ENCODE measurements around the gene OXCT1. TPM values are rescaled to one million over a fixed set of nuclear protein-coding genes. Genes with fewer than 3 reads are reported as not detected.
"Not testable (repeated sequence)": the region's sequence is repeated elsewhere in the genome, so short reads cannot be mapped to it uniquely, and the experiment has no call there.

The OXCT1 gene
- total RNA-seq, 1 donor from 2014 or later = 22.0 TPM

DNA sequence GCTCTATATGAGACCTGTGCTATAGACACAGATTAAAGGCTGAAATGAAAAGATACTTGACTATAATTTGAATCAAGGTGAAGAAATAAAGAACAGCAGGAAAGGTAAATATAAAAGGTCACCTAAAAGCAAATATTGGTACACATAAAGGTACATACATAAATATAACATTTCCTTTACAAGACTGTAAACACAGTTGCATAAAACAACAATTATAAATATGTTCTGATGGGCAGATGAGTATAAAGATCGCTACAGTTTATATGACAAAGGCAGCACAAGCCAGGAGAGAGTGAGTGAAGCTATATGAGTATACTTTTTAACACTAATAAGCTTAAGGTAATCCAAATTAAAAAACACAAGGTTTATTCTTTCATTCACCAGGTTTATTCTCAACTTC, 114.5 kb downstream of the OXCT1 start:
- no peak overlapping the region for H3K4me3 ChIP-seq (ENCODE audit: low read depth, low read length)
- no peak for DNase-seq (ENCODE audit: low read depth)
- TF ChIP-seq, protein P1, sequence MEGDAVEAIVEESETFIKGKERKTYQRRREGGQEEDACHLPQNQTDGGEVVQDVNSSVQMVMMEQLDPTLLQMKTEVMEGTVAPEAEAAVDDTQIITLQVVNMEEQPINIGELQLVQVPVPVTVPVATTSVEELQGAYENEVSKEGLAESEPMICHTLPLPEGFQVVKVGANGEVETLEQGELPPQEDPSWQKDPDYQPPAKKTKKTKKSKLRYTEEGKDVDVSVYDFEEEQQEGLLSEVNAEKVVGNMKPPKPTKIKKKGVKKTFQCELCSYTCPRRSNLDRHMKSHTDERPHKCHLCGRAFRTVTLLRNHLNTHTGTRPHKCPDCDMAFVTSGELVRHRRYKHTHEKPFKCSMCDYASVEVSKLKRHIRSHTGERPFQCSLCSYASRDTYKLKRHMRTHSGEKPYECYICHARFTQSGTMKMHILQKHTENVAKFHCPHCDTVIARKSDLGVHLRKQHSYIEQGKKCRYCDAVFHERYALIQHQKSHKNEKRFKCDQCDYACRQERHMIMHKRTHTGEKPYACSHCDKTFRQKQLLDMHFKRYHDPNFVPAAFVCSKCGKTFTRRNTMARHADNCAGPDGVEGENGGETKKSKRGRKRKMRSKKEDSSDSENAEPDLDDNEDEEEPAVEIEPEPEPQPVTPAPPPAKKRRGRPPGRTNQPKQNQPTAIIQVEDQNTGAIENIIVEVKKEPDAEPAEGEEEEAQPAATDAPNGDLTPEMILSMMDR (conservative IDR thresholded peaks at IDR 0.05; ENCODE audit: low read depth, low read length) = no peak

DNA sequence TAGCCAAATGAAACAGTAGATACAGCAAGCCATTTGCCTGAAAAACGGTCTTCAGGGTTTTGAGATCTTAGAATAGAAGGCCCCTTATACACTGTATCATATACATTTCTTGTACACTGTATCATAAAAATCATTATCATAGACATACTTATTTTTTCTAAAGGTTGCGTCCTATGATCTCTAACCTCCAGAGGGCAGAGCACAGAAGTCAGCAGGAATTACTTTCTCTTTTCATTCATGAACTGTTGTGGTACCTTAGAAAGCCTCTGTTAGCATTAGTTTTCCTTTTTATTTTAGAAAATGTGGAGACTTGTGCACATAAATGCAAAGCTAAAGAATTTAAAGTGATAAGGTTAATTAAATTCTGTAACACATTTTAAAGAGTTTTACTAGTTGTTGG, 115.4 kb downstream of the OXCT1 start:
- no peak overlapping the region for H3K4me3 ChIP-seq (ENCODE audit: low read depth, low read length)
- TF ChIP-seq, protein P1 (conservative IDR thresholded peaks at IDR 0.05; ENCODE audit: low read depth, low read length) = peak; percentile 47
- DNase-seq (ENCODE audit: low read depth) = no peak

DNA sequence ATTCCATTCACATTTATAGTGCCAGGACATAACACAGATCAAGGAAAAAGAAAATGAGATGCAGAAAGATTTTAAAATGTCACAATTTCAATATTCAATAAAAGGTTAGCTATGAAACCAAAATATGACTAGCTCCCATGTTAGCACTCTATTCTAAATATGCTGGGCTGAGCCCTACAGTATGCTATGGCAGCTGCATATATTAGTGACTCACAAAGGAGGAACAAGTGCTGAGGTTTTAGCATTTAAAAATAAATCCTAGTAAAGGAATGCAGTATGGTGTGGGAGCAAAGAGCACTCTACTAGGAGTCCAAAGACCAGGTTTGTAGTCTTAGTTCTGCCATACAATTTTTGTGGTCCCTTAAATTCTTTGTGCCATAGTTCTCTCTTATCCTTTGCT, 118.4 kb downstream of the OXCT1 start:
- TF ChIP-seq, protein P1 (conservative IDR thresholded peaks at IDR 0.05; ENCODE audit: low read depth, low read length) = no peak

DNA sequence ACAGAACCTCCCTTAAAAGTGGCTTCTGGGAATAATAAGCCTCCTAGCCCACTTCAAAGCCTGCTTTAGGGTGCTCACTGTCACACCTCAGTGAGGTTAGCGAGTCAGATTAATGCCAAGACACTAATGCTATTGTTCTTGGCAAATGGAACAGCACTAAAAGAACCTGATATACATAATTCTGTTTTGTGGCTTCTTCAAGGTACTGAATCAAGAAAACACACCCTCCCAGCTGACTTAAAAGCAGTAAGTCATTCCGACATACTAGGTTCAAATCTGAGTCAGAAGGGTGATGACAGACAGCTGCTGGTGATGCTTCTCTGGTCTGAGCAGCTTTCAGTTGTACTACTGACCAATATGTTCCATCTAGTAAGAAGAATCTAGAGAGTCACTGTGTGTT, 121.6 kb downstream of the OXCT1 start:
- TF ChIP-seq, protein P1 (conservative IDR thresholded peaks at IDR 0.05; ENCODE audit: low read depth, low read length) = no peak

More for the DNA sequence above, 118.4 kb downstream of the OXCT1 start:
- H3K4me3 ChIP-seq (ENCODE audit: low read depth, low read length) = no peak overlapping the region
- no peak for DNase-seq (ENCODE audit: low read depth)

GRCh38 chr5:41747708-41748107, 122.5 kb downstream of the OXCT1 start:
- TF ChIP-seq, protein P1 (conservative IDR thresholded peaks at IDR 0.05; ENCODE audit: low read depth, low read length) = no peak
- no peak overlapping the region for H3K4me3 ChIP-seq (ENCODE audit: low read depth, low read length)
- DNase-seq (ENCODE audit: low read depth) = no peak

More for the DNA sequence above, 121.6 kb downstream of the OXCT1 start:
- H3K4me3 ChIP-seq (ENCODE audit: low read depth, low read length) = no peak overlapping the region
- peak; percentile 59 for DNase-seq (ENCODE audit: low read depth)

- H3K4me3 ChIP-seq (ENCODE audit: low read depth, low read length) = no peak overlapping the region
- DNase-seq (ENCODE audit: low read depth) = no peak
- TF ChIP-seq, protein P1 (conservative IDR thresholded peaks at IDR 0.05; ENCODE audit: low read depth, low read length) = no peak
Measured at GRCh38 chr5:41747301-41747700, 122.9 kb downstream of the OXCT1 start.

- H3K4me3 ChIP-seq (ENCODE audit: low read depth, low read length); DNase-seq (ENCODE audit: low read depth): not testable (repeated sequence)
Measured at GRCh38 chr5:41742608-41743007, 127.6 kb downstream of the OXCT1 start.

All from epithelial cell of proximal tubule (primary cell).